ENCODE data around the gene CDH4. TPM values are rescaled to one million over a fixed set of nuclear protein-coding genes. Genes with fewer than 3 reads are reported as not detected.
"Not testable (repeated sequence)": the region's sequence is repeated elsewhere in the genome, so short reads cannot be mapped to it uniquely, and the experiment has no call there.

Gene CDH4
- total RNA-seq, 1 experiment from 2014 or later = 3.8 TPM

DNA sequence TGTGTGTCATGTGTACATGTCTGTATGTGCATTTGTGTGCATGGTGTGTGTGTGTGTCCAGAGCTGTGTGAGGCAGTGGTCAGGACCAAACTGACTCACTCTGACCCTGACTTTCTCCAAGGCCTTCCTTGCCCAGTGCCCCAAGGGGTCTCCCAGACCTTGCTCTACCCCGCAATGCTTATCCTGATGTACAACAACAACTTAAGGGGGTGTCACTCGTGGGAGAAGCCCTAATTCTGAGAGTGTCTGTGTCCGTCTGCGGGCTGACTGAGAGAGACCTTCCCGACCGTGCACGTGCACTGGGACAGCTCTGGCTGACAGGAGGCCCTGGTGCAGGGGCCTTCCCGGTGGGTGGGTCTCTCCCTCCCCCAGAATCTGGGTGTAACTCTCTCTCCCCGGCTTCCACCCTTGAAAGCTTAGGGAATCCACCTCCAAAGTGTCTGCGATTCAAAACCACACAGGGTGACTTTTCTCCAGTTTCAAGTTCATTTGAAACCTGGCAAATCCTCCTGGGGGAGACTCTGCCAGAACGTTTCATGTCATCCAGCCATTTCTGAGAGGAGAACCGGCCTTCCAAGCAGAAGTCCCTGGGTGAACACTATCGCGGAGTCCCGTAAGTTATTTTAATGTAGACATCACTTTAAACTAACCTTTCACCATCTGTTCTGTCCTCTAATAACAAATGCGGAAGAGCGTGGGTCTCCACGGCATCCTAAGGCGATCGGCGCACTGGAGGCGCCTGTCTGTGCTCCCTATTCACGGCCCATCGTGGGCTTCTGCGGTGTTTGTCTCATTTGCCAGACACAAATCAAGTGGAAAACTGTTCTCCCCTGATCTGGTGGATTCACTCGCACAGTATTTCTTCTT is 588.1 kb downstream of the CDH4 start:
- DNase-seq (ENCODE audit: low read depth) = no peak

DNA sequence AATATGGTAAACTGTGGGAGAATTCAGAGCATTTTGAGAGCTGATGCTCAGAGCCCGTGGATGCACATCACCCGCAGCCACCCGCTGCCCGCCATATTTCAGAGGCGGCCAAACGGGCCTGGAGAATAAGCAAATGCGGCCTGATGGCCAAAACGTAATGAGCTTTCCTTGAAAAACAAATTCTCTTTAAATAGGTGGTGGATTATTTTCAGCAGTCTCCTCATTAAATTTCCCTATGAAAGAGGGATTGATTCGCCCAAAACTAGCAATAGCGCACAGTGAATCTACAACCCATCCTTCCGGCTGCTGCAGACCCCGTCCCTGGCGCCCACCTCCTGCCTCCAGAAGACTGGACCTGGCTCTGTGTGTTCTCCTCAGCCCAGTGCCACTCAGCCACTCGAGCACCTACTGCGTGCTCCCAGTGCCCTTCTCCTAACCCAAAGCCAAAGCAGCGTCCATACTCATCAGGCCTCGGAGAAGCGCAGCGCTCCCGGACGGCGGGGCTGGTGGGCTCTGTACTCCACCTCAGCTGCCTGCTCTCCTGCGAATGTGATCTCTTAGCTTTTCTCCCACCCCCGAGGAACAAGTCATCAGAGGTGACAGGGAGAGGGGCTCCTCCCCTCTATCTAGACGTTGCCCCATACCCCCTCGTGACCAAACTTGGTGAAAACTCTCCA is 588.9 kb downstream of the CDH4 start:
- DNase-seq (ENCODE audit: low read depth) = no peak

DNA sequence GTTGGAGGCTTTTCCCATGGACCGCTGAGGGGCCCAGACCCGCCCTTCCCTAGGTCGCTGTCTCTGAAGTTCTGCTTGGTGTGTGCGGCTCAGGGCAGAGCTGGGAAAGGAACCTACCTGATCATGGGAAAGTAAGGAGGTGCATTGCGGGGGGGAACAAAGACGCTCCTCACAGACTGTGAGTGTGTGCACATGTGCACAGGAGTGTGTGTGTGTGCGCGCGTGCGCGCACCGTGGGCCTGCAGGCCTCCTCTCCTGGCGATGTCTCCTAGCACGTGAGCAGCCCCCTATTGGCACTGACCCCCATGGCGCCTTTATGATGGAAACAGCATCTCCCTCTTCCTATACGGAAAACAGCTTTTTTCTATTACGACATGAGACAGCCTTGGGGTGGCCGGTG is 589.5 kb downstream of the CDH4 start:
- no peak for DNase-seq (ENCODE audit: low read depth)

DNA sequence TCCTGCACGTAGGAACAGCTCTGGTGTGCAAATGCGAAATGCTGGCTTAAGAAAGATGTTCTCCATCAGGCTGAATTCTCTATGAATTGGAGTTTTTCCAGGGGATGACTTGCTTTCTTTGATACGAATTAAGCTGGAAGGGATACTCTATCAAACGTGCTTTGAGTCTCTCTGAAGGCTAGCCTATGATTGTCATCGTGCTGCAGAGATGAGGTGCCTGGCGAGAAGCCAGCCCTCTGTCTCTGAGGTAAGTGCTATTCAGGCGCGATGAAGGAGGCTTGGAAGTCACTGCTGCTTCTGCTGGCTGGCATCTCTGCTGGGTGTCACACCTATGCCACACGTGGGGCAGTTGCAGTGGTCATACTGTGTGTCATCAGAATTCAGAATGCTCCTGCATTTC is 589.9 kb downstream of the CDH4 start:
- peak; percentile 26 for DNase-seq (ENCODE audit: low read depth)

DNA sequence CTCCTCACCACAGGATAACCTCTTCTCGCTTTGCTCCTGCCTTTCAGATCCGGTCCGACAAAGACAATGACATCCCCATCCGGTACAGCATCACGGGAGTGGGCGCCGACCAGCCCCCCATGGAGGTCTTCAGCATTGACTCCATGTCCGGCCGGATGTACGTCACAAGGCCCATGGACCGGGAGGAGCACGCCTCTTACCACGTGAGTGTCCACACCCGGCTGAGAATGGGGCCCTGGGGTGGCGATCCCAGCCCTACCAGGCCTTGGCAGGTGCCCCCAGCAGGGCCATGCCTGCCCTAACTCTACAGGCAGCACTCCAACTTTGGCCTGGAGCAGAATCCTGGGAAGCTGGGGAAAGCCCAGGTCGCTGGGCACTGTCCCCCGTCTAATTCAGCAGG is 592.6 kb downstream of the CDH4 start:
- no peak for DNase-seq (ENCODE audit: low read depth)

DNA sequence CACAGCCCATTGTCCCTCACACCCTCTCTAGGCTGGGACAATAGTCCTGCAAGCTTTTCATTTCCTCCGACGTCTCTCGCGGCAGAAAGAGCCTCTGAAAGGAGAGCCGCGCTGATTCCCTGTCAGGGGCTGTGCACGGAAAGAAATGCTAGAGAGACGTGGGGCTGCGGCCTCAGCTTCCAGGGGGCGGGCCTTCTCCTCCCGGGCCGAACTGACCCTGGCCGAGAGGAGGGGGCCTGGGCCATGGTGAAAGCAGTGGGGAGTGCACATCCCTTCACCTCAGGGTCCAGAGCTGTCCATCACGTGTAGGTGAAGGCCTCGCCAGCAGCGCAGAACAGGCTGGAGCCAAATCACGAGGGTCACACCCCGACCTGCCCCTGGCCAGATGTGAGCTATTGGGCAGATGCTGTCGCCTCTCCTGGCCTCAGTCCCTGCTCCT is 593.2 kb downstream of the CDH4 start:
- no peak for DNase-seq (ENCODE audit: low read depth)

DNA sequence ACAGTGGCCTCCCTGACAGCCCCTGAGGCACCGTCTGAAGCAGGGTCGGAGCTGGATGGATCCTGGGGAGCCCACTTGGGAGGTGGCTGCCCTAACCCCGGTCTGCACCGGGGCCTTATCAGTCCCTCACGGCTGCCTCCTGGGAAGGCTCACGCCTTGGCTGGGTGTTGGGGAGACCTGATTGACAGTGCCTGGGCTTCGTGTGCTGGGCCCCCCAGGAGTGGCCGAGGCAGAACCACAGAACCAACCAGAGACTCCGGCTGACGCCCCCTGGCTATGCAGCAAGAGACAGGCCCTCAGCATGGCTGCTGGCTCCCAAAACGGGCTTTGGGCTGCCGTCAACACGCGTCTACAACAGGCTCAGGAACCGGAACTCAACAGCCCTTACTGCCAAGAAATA is 594.0 kb downstream of the CDH4 start:
- no peak for DNase-seq (ENCODE audit: low read depth)

DNA sequence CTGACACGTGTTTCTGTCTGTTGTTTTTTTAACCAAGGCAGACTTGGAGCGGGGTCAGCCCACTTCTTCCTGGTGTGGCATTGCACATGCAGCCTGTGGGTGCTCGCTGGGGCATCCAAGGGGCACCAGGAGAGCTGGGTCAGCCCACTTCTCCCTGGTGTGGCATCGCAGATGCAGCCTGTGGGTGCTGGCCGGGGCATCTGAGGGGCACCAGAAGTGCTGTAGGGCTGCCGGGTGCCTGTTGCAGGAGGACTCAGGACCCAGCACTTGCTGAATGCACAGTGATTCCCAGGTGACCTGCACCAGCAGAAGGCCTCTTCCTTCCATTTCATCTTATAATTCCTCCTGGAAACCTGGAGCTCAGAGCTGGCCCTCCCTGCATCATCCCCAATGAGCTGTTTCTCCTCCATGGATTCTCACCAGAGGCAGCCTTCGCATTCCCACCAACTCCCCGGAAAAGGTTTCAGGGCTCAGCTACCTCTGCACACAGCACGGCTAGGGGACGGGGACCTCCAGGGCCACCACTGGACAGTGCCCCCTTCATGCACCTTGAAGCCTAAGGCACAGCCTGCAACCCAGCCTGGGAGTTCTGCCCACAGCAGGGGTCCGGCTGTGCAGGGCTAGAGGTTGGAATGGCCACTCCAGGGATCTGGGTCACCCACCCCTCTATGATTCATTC is 594.8 kb downstream of the CDH4 start:
- DNase-seq (ENCODE audit: low read depth) = no peak

DNA sequence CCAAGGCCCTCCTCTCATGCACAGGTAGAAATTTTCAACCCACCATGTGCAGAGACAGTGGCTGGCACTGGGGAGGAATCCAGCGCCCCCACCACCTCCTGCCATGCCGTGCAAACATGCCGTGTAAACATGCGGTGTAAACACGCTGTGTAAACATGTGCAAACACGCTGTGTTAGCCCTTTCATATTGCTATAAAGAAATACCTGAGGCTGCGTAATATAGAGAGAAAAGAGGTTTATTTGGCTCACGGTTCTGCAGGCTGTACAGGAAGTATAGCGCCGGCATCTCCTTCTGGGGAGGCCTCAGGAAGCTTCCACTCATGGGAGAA is 595.3 kb downstream of the CDH4 start:
- DNase-seq (ENCODE audit: low read depth) = no peak

DNA sequence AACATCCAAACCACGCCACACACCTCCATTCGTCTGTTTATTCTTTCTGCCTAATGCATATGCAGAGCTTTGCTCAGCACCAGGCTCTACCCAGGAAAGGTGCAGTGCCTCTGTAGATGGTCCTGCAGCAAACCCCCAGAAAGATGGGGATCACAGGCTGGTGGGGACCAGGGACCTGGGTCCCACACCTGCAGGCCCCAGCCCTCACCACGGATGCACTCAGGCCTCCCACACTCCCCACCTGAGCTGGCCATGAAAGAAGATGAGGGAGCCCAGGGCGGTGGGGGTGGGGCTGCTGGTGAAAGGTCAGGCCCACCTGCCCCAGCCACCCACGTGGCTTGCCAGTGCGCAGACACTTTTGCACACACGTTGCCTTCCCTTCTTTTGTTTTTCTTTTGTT is 595.9 kb downstream of the CDH4 start:
- DNase-seq (ENCODE audit: low read depth) = no peak

DNA sequence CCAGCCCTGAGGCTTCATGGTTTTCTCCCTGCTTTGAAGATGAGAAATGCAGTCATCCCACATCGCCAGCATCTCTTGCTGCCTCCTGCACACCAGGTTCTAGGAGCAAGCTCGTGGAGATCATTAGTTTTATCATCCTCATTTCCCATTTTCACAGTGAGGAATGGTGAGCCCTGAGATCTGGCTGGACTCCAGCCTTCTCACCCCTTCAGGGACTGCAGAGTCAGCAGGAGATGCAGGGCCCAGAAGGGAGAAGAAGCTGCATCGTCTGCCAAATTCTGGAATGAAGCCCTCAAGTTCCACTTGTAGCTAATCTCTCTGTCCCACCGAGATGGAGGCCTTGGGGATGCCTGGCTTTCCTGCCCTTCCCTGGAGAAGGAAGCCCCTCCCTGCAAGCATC is 596.8 kb downstream of the CDH4 start:
- DNase-seq (ENCODE audit: low read depth) = no peak

DNA sequence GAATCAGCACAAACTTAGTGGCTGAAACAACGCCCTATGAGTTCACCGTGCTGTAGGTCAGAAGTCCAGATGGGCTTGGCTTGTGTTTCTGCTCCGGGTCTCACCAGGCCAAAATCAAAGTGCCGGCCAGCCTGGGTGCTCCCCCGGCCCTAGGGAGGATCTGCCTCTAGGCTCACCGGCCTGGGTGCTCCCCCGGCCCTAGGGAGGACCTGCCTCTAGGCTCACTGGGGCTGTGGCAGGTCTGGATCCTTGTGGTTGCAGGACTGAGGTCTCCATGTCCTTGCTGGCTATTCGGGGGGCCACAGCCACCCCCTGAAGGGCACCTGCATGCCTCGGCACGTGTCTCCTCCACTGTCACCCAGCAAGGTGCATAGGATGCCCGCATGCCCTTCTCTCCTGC is 597.3 kb downstream of the CDH4 start:
- DNase-seq (ENCODE audit: low read depth) = no peak

DNA sequence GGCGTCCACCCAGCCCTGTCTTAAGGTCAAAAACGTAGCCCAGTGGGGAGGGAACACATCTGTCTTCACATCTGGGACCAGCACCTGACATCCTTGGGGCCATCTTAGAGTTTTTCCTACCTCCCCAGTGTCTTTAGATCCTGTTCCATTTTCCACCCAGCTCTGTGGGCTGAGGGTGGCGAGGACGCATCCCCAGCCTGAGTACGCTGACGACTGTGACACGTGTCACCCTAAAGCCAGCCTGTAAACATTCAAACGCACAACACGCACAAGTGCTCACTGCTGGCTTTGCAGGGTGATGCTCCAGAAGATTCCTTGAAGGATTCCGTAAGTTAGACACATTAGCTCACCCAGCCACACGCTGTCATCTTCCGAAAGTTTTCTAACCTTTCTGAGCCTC is 597.8 kb downstream of the CDH4 start:
- no peak for DNase-seq (ENCODE audit: low read depth)

DNA sequence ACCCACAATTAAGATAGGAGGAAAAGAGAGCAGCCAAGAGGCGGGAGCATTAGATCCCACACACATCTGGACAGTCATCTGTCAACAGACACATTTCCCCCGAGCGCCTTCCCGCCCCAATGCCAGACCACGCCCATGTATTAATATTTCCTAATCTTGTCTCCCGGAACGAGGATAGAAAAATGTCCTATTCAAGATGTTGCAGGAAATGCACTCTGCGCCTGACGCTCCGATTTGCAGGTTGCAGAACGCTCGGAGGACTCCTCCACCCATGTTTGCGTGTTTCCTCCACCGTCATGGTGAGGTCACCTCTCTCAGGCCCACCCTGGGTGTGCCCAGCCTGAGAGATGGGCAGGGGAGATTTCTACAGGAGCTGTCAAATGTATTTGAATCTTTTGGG is 598.4 kb downstream of the CDH4 start:
- no peak for DNase-seq (ENCODE audit: low read depth)

DNA sequence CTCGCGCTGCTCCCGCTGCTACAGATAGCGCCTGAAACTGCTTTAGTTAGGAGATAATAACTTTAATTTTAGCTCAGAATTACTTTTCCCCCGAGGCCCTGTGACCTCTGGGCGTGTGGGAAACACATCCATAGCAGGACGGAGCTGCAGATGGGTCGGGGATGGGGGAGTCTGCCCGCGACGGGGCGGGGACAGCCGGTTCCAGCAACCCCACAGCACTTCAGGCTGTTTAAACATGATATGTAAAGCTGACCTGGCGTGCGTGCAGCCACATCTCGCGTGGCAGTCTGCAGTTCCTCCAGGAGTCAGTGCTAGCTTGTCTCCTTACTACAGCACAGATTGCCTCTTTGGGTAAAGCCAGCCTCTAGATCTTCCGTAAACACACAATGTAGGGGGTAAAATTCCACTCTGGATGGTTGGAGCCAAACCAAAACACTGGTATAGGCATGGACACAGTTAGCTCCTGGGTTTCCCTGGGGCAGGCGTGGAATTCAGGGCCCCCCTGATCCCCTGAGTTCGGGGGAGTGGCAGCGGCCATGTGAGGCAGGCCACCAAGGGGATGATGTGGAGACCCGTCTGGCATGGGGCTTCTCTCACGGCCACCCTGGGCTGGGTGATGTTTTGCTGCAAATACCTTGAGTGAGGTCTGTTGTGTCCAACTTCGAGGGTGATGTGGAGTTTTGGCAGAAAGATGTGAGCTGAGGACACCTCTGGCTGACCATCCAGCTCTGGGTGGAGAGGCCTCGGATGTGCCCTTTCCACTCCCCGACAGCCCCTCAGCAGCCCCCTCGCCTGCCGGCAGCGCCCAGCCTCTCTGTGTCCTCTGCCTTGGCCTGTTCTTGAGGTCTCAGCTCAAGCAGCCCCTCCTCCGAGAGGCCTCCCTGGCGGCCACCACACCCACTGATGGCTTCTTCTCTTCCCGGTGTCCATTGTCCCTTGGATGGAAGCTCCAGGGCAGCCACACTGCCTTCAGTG is 599.2 kb downstream of the CDH4 start:
- no peak for DNase-seq (ENCODE audit: low read depth)

DNA sequence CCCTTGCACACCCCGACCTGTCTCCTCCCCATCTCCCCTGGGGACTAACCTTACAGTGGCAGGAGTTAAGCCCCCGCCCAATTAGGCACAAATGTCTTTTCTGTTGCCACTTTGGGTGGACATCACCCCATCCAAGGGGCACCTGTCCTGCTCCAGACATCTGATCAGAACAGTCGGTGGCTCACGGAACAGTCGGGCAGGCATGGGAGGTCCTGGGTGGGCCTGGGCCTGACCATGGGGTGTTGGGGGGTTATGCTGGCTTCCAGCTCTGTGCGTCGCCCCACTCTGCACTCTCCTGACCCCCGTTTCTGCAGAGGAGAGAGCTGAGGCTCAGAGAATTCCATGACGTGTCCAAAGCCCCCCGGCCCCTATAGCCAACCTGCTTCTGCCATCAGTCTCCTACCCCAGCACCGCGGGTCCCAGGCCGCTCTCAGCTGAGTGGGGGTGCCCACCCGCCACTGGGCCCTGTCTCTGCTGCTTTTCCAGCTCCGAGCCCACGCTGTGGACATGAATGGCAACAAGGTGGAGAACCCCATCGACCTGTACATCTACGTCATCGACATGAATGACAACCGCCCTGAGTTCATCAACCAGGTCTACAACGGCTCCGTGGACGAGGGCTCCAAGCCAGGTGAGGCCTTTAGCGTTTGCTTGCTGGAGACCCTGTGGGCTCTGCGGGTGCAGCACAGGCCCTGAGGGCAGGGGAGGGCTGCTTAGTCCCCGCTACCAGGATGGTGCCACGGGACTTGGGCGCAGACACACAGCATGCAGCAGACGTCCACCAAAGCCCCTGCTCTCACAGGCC is 600.4 kb downstream of the CDH4 start:
- no peak for DNase-seq (ENCODE audit: low read depth)

DNA sequence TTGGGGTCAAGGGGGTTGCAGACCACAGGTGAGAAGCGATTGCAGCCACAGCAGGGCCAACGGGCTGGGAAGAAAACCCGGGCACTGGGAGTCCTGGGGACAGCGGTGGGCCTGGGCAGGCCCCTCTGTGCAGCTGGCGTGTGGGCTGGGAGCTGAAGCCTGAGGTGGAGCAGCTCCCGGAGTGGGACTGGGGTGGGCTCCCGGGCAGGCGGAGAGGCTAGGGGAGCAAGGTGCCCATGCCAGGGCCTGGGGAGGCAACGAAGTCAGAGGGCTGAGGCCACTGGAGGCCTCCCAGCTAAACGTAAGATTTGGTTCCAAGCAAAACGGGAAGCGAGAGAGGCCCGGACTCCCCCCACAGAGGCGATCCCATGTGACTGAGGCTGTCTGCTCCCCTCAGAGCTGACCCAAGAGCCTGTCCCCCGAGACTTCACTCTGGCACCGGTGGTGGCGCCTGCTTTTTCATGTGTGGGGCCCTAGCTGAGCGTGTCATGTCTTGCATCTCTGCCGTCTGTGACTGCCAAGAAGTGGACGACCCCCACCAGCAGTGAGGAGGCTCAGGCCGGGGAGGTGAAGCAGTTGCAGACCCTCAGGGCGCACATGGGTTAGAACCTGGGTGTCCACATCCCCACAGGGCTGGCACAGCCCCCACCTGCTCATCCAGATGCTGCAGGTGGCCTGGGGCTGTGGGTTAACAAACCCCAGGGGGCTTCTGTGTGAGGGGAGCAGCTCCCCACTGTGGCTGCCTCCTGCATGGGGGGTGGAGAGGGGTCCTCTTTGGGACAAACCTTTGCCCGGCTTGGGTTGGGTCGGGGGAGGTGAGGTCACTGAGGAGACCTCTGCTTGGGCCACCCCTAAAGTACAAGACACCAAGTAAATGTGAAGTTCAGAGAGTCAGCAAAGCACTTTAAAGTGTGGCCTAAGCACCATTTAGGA is 601.3 kb downstream of the CDH4 start:
- DNase-seq (ENCODE audit: low read depth) = no peak

DNA sequence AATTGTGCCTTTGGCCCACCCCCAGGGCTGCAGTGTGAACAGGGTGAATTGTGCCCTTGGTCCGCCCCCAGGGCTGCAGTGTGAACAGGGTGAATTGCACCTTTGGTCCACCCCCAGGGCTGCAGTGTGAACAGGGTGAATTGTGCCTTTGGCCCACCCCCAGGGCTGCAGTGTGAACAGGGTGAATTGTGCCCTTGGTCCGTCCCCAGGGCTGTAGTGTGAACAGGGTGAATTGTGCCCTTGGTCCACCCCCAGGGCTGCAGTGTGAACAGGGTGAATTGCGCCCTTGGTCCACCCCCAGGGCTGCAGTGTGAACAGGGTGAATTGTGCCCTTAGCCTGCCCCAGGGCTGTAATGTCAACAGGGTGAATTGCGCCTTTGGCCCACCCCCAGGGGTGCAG is 602.5 kb downstream of the CDH4 start:
- DNase-seq (ENCODE audit: low read depth) = not testable (repeated sequence)

DNA sequence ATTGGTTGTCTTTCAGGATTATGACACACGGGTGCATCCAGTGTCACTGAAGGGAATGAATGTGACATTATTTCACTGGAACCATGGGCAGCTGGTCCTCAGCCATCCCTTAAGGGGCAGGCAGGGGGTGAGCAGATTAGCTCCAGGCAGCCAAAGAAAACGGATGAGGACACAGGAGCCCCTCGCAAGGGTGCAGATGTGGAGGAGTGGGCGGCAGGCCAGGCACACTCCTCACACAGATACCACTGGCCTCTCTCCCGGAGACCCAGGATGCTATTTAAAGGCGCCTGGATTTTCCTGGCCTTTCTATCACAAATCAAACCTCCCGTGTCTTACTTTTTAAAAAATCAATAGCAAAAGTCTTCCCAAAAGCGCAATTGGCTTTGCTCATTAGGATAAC is 603.2 kb downstream of the CDH4 start:
- DNase-seq (ENCODE audit: low read depth) = no peak

Measured in Daoy (cell line).